ENCODE measurements around the gene PRDM7.

PRDM7 gene

GRCh38 chr16:90035902-90036301 is 41.2 kb downstream of the PRDM7 start:
- DNase-seq (ENCODE audit: low spot score) = no peak

- no peak for DNase-seq (ENCODE audit: low spot score)
Observed at GRCh38 chr16:90034504-90034903, 42.6 kb downstream of the PRDM7 start.

GRCh38 chr16:90033387-90033786 is 43.7 kb downstream of the PRDM7 start:
- no peak for DNase-seq (ENCODE audit: low spot score)

GRCh38 chr16:90032674-90033331 is 44.3 kb downstream of the PRDM7 start:
- DNase-seq (ENCODE audit: low spot score) = no peak

GRCh38 chr16:90031931-90032673 is 45.0 kb downstream of the PRDM7 start:
- no peak for DNase-seq (ENCODE audit: low spot score)

- no peak for DNase-seq (ENCODE audit: low spot score)
Observed at GRCh38 chr16:90031186-90031930, 45.8 kb downstream of the PRDM7 start.

- DNase-seq (ENCODE audit: low spot score) = no peak
Observed at GRCh38 chr16:90028985-90029384, 48.1 kb downstream of the PRDM7 start.

GRCh38 chr16:90027611-90028010 is 49.5 kb downstream of the PRDM7 start:
- DNase-seq (ENCODE audit: low spot score) = no peak

GRCh38 chr16:90026135-90026534 is 51.0 kb downstream of the PRDM7 start:
- no peak for DNase-seq (ENCODE audit: low spot score)

- DNase-seq (ENCODE audit: low spot score) = no peak
Observed at GRCh38 chr16:90023078-90023447, 54.1 kb downstream of the PRDM7 start.

GRCh38 chr16:90022209-90023077 is 54.7 kb downstream of the PRDM7 start:
- DNase-seq (ENCODE audit: low spot score) = peak; percentile 80

- no peak for DNase-seq (ENCODE audit: low spot score)
Observed at GRCh38 chr16:90020838-90021382, 56.2 kb downstream of the PRDM7 start.

- DNase-seq (ENCODE audit: low spot score) = no peak
Observed at GRCh38 chr16:90020260-90020837, 56.8 kb downstream of the PRDM7 start.

- DNase-seq (ENCODE audit: low spot score) = peak; percentile 34
Observed at GRCh38 chr16:90019543-90020259, 57.4 kb downstream of the PRDM7 start.

GRCh38 chr16:90018652-90019542 is 58.2 kb downstream of the PRDM7 start, which contains the start of gene DBNDD1:
Gene DBNDD1 (minus strand): TSS chr16:90019456. CDS start chr16:90019341, 115 bp downstream.
- DNase-seq (ENCODE audit: low spot score) = no peak

- DNase-seq (ENCODE audit: low spot score) = no peak
Observed at GRCh38 chr16:90018297-90018651, 58.9 kb downstream of the PRDM7 start.

- DNase-seq (ENCODE audit: low spot score) = no peak
Observed at GRCh38 chr16:90016339-90016950, 60.7 kb downstream of the PRDM7 start.

- DNase-seq (ENCODE audit: low spot score) = no peak
Observed at GRCh38 chr16:90015586-90016338, 61.4 kb downstream of the PRDM7 start.
